Activated T-cell treated with anti-CD3 and anti-CD28 coated beads, Interleukin-2, amount 50 U/mL, for 24 hours (primary cell): ENCODE data around the gene SSBP2.
"Not testable (repeated sequence)": the region's sequence is repeated elsewhere in the genome, so short reads cannot be mapped to it uniquely, and the experiment has no call there.

ENCODE experiments used
- DNase-seq: peaks from one replicate; pipeline ENCODE4 v3.0.0-alpha.2; 2020
- H3K27ac Mint-ChIP-seq: 2 replicates; pipeline ENCODE4 v1.8.0; 2020; ENCODE audit warnings: mild to moderate bottlenecking, mixed read lengths
- H3K27me3 Mint-ChIP-seq: 2 replicates; pipeline ENCODE4 v1.8.0; 2020; ENCODE audit warnings: mixed read lengths
- H3K36me3 Mint-ChIP-seq: 2 replicates; pipeline ENCODE4 v1.8.0; 2020; ENCODE audit warnings: low read depth, mixed read lengths
- H3K4me1 Mint-ChIP-seq: 2 replicates; pipeline ENCODE4 v1.8.0; 2020; ENCODE audit warnings: low read depth, mixed read lengths
- H3K4me3 Mint-ChIP-seq: 2 replicates; pipeline ENCODE4 v1.8.0; 2020; ENCODE audit warnings: mild to moderate bottlenecking, moderate library complexity, mixed read lengths
- H3K9me3 Mint-ChIP-seq: 2 replicates; pipeline ENCODE4 v1.8.0; 2020; ENCODE audit warnings: mixed read lengths

SSBP2 gene

GRCh38 chr5:81601919-81602318 lies 149.0 kb downstream of the SSBP2 start:
- peaks cover 22% of the 10 kb centered on the region for H3K36me3 Mint-ChIP-seq
- no peaks in the 10 kb centered on the region for H3K27me3 Mint-ChIP-seq
- peaks cover 6% of the 10 kb centered on the region for H3K4me1 Mint-ChIP-seq
- H3K9me3 Mint-ChIP-seq = peaks cover 8% of the 10 kb centered on the region
- H3K27ac Mint-ChIP-seq = no peak overlapping the region
- DNase-seq = no peak
- H3K4me3 Mint-ChIP-seq = no peak overlapping the region

GRCh38 chr5:81592085-81592484 lies 158.8 kb downstream of the SSBP2 start:
- DNase-seq, H3K27me3 Mint-ChIP-seq, H3K9me3 Mint-ChIP-seq, H3K4me3 Mint-ChIP-seq, H3K27ac Mint-ChIP-seq: not testable (repeated sequence)
- Mint-ChIP-seq H3K4me1 (peaks cover 11% of the 10 kb centered on the region), H3K36me3 (peaks cover 33% of the 10 kb centered on the region)

- peaks cover 11% of the 10 kb centered on the region for H3K4me1 Mint-ChIP-seq
- no peak for DNase-seq
- no peak overlapping the region for H3K27ac Mint-ChIP-seq
- H3K4me3 Mint-ChIP-seq = no peak overlapping the region
- H3K9me3 Mint-ChIP-seq = peaks cover 8% of the 10 kb centered on the region
- peaks cover 27% of the 10 kb centered on the region for H3K36me3 Mint-ChIP-seq
- H3K27me3 Mint-ChIP-seq = no peaks in the 10 kb centered on the region
Measured at GRCh38 chr5:81590498-81591384, 160.2 kb downstream of the SSBP2 start.

- Mint-ChIP-seq H3K27ac (no peak overlapping the region), H3K4me1 (peaks cover 11% of the 10 kb centered on the region), H3K27me3 (no peaks in the 10 kb centered on the region)
Measured at GRCh38 chr5:81579262-81579924, 171.5 kb downstream of the SSBP2 start.

GRCh38 chr5:81577091-81577490 lies 173.8 kb downstream of the SSBP2 start:
- Mint-ChIP-seq H3K36me3 (peaks cover 15% of the 10 kb centered on the region), H3K4me3 (no peak overlapping the region), H3K9me3 (no peaks in the 10 kb centered on the region), H3K4me1 (peaks cover 19% of the 10 kb centered on the region), H3K27me3 (no peaks in the 10 kb centered on the region), H3K27ac (no peak overlapping the region)
- DNase-seq = no peak

More at GRCh38 chr5:81579262-81579924, 171.5 kb downstream of the SSBP2 start:
- Mint-ChIP-seq H3K4me3 (no peak overlapping the region), H3K9me3 (no peaks in the 10 kb centered on the region), H3K36me3 (peaks cover 5% of the 10 kb centered on the region)
- no peak for DNase-seq

- no peak overlapping the region for H3K27ac Mint-ChIP-seq
- H3K4me1 Mint-ChIP-seq = peaks cover 19% of the 10 kb centered on the region
- H3K9me3 Mint-ChIP-seq = no peaks in the 10 kb centered on the region
- no peak for DNase-seq
- no peak overlapping the region for H3K4me3 Mint-ChIP-seq
- no peaks in the 10 kb centered on the region for H3K27me3 Mint-ChIP-seq
- H3K36me3 Mint-ChIP-seq = peaks cover 15% of the 10 kb centered on the region
Measured at GRCh38 chr5:81575924-81576323, 175.0 kb downstream of the SSBP2 start.

- Mint-ChIP-seq H3K9me3 (no peaks in the 10 kb centered on the region), H3K4me1 (peaks cover 8% of the 10 kb centered on the region), H3K27ac (no peak overlapping the region), H3K4me3 (no peak overlapping the region), H3K36me3 (peaks cover 32% of the 10 kb centered on the region), H3K27me3 (no peaks in the 10 kb centered on the region)
- DNase-seq = no peak
Measured at GRCh38 chr5:81572201-81572600, 178.7 kb downstream of the SSBP2 start.

- Mint-ChIP-seq H3K36me3 (no peaks in the 10 kb centered on the region), H3K27me3 (no peaks in the 10 kb centered on the region), H3K9me3 (no peaks in the 10 kb centered on the region), H3K4me3 (no peak overlapping the region), H3K4me1 (peaks cover 29% of the 10 kb centered on the region), H3K27ac (no peak overlapping the region)
- DNase-seq = no peak
Measured at GRCh38 chr5:81558188-81558587, 192.7 kb downstream of the SSBP2 start.

- Mint-ChIP-seq H3K36me3 (no peaks in the 10 kb centered on the region), H3K27me3 (no peaks in the 10 kb centered on the region), H3K4me3 (no peak overlapping the region), H3K4me1 (peaks cover 29% of the 10 kb centered on the region), H3K9me3 (no peaks in the 10 kb centered on the region), H3K27ac (peak overlapping the region; percentile 50)
- DNase-seq = no peak
Measured at GRCh38 chr5:81556809-81557208, 194.1 kb downstream of the SSBP2 start.

GRCh38 chr5:81555865-81556264 lies 195.0 kb downstream of the SSBP2 start:
- H3K27me3 Mint-ChIP-seq = no peaks in the 10 kb centered on the region
- no peak overlapping the region for H3K4me3 Mint-ChIP-seq
- no peaks in the 10 kb centered on the region for H3K36me3 Mint-ChIP-seq
- H3K27ac Mint-ChIP-seq = no peak overlapping the region
- H3K9me3 Mint-ChIP-seq = no peaks in the 10 kb centered on the region
- no peak for DNase-seq
- peaks cover 29% of the 10 kb centered on the region for H3K4me1 Mint-ChIP-seq

GRCh38 chr5:81554647-81555046 lies 196.2 kb downstream of the SSBP2 start:
- Mint-ChIP-seq H3K36me3 (peaks cover 5% of the 10 kb centered on the region), H3K27ac (no peak overlapping the region), H3K4me1 (peaks cover 27% of the 10 kb centered on the region), H3K4me3 (no peak overlapping the region), H3K27me3 (no peaks in the 10 kb centered on the region), H3K9me3 (no peaks in the 10 kb centered on the region)
- no peak for DNase-seq

GRCh38 chr5:81553567-81554212 lies 197.2 kb downstream of the SSBP2 start:
- no peaks in the 10 kb centered on the region for H3K9me3 Mint-ChIP-seq
- H3K27ac Mint-ChIP-seq = no peak overlapping the region
- H3K4me1 Mint-ChIP-seq = peaks cover 27% of the 10 kb centered on the region
- H3K4me3 Mint-ChIP-seq = no peak overlapping the region
- no peak for DNase-seq
- peaks cover 5% of the 10 kb centered on the region for H3K36me3 Mint-ChIP-seq
- no peaks in the 10 kb centered on the region for H3K27me3 Mint-ChIP-seq

- Mint-ChIP-seq H3K9me3 (no peaks in the 10 kb centered on the region), H3K27me3 (no peaks in the 10 kb centered on the region), H3K36me3 (peaks cover 5% of the 10 kb centered on the region), H3K27ac (no peak overlapping the region), H3K4me1 (peaks cover 23% of the 10 kb centered on the region), H3K4me3 (no peak overlapping the region)
- DNase-seq = no peak
Measured at GRCh38 chr5:81552852-81553566, 197.9 kb downstream of the SSBP2 start.

- Mint-ChIP-seq H3K27ac (no peak overlapping the region), H3K36me3 (peaks cover 7% of the 10 kb centered on the region), H3K4me1 (peaks cover 4% of the 10 kb centered on the region), H3K9me3 (no peaks in the 10 kb centered on the region), H3K4me3 (no peak overlapping the region), H3K27me3 (no peaks in the 10 kb centered on the region)
- DNase-seq = no peak
Measured at GRCh38 chr5:81549123-81549522, 201.8 kb downstream of the SSBP2 start.
